H9 (cell line): ENCODE results near the gene FBXO28. TPM values are rescaled to one million over a fixed set of nuclear protein-coding genes. Genes with fewer than 3 reads are reported as not detected.
A peak's percentile ranks its signal among the peaks of the same experiment; 100 is the strongest.

Source experiments
- DNase-seq: peaks from one replicate; pipeline ENCODE4 v3.0.0-alpha.2; 2017
- H2AFZ ChIP-seq: one replicate; pipeline ENCODE4 v1.6.1; 2013; ENCODE audit warnings: mild to moderate bottlenecking, low read length, control low read depth, moderate library complexity
- H2AK5ac ChIP-seq: 2 replicates; pipeline ENCODE4 v1.6.1; 2013; ENCODE audit warnings: low read length, control low read depth, mixed read lengths; ENCODE audit not compliant: insufficient read length
- H2BK120ac ChIP-seq: one replicate; pipeline ENCODE4 v1.6.1; 2013; ENCODE audit warnings: low read depth, mild to moderate bottlenecking, low read length, control low read depth, inconsistent platforms; ENCODE audit not compliant: poor library complexity, severe bottlenecking
- H2BK12ac ChIP-seq: 2 replicates; pipeline ENCODE4 v1.6.1; 2013; ENCODE audit warnings: low read length, control low read depth, mixed read lengths, low read depth; ENCODE audit not compliant: insufficient read length
- H2BK15ac ChIP-seq: 2 replicates; pipeline ENCODE4 v1.6.1; 2013; ENCODE audit warnings: low read depth, low read length, control low read depth
- H2BK20ac ChIP-seq: one replicate; pipeline ENCODE4 v1.6.1; 2013; ENCODE audit warnings: low read depth, mild to moderate bottlenecking, low read length, control low read depth, inconsistent platforms; ENCODE audit not compliant: poor library complexity, severe bottlenecking
- H2BK5ac ChIP-seq: 2 replicates; pipeline ENCODE4 v1.6.1; 2013; ENCODE audit warnings: low read length, control low read depth, mixed read lengths; ENCODE audit not compliant: insufficient read length
- H3K14ac ChIP-seq: 2 replicates; pipeline ENCODE4 v1.6.1; 2013; ENCODE audit warnings: low read length, control low read depth; ENCODE audit not compliant: insufficient read depth
- H3K18ac ChIP-seq: 2 replicates; pipeline ENCODE4 v1.6.1; 2013; ENCODE audit warnings: low read depth, mild to moderate bottlenecking, mixed read lengths, low read length, control low read depth; ENCODE audit not compliant: insufficient read length
- H3K23ac ChIP-seq: 2 replicates; pipeline ENCODE4 v1.6.1; 2013; ENCODE audit warnings: low read length, control low read depth, mixed read lengths, low read depth; ENCODE audit not compliant: insufficient read length
- H3K23me2 ChIP-seq: 2 replicates; pipeline ENCODE4 v1.6.1; 2013; ENCODE audit warnings: low read depth, mild to moderate bottlenecking, mixed read lengths, low read length, control low read depth; ENCODE audit not compliant: insufficient read length, poor library complexity, severe bottlenecking
- H3K27ac ChIP-seq: 2 replicates; pipeline ENCODE4 v1.5.1; 2013; ENCODE audit warnings: low read length, control low read depth, mixed read lengths, low read depth; ENCODE audit not compliant: insufficient read length
- H3K27me3 ChIP-seq: 2 replicates; pipeline ENCODE4 v1.6.1; 2013; ENCODE audit warnings: low read length, control low read depth, inconsistent platforms; ENCODE audit not compliant: insufficient read depth
- H3K4ac ChIP-seq: 2 replicates; pipeline ENCODE4 v1.6.1; 2013; ENCODE audit warnings: low read depth, mild to moderate bottlenecking, control low read depth, inconsistent platforms, low read length, moderate library complexity
- H3K4me1 ChIP-seq: 2 replicates; pipeline ENCODE4 v1.6.1; 2013; ENCODE audit warnings: low read length, control low read depth, inconsistent platforms; ENCODE audit not compliant: insufficient read depth
- H3K4me2 ChIP-seq: 2 replicates; pipeline ENCODE4 v1.6.1; 2013; ENCODE audit warnings: low read length, control low read depth, mixed read lengths; ENCODE audit not compliant: insufficient read length, insufficient read depth
- H3K56ac ChIP-seq: 2 replicates; pipeline ENCODE4 v1.6.1; 2013; ENCODE audit warnings: low read depth, mild to moderate bottlenecking, mixed read lengths, low read length, control low read depth; ENCODE audit not compliant: insufficient read length
- H3K79me1 ChIP-seq: 2 replicates; pipeline ENCODE4 v1.6.1; 2013; ENCODE audit warnings: low read depth, mild to moderate bottlenecking, moderate library complexity, low read length, control low read depth, inconsistent platforms; ENCODE audit not compliant: insufficient read depth, poor library complexity, severe bottlenecking
- H3K79me2 ChIP-seq: 2 replicates; pipeline ENCODE4 v1.6.1; 2013; ENCODE audit warnings: low read length, control low read depth, inconsistent platforms; ENCODE audit not compliant: insufficient read depth
- H3K9ac ChIP-seq: 2 replicates; pipeline ENCODE4 v1.6.1; 2013; ENCODE audit warnings: low read length, control low read depth, mixed read lengths; ENCODE audit not compliant: insufficient read length; ENCODE audit errors: extremely low read depth
- H3K9me3 ChIP-seq: one replicate; pipeline ENCODE4 v1.6.1; 2013; ENCODE audit warnings: low read depth, low read length, inconsistent platforms; ENCODE audit not compliant: control insufficient read depth
- H3T11ph ChIP-seq: one replicate; pipeline ENCODE4 v1.6.1; 2013; ENCODE audit warnings: mild to moderate bottlenecking, low read length, control low read depth, inconsistent platforms
- H4K20me1 ChIP-seq: one replicate; pipeline ENCODE4 v1.6.1; 2013; ENCODE audit not compliant: control insufficient read depth, insufficient read length, insufficient read depth
- H4K5ac ChIP-seq: 2 replicates; pipeline ENCODE4 v1.6.1; 2013; ENCODE audit warnings: low read depth, mild to moderate bottlenecking, mixed read lengths, low read length, control low read depth; ENCODE audit not compliant: insufficient read length
- H4K8ac ChIP-seq: replicated peaks from 2 replicates; pipeline ENCODE4 v1.6.1; 2013; ENCODE audit warnings: low read length, control low read depth, mixed read lengths, low read depth; ENCODE audit not compliant: insufficient read length
- H4K91ac ChIP-seq: 2 replicates; pipeline ENCODE4 v1.6.1; 2013; ENCODE audit warnings: low read depth, mild to moderate bottlenecking, moderate library complexity, mixed read lengths, low read length, control low read depth; ENCODE audit not compliant: insufficient read length
- H3K27ac Mint-ChIP-seq, 3 experiments: 2 replicates in 2 of 3; 3 replicates in 1 of 3; pipeline ENCODE4 v1.8.0; 2020 to 2021; ENCODE audit warnings: mixed read lengths in 3 of 3, mild to moderate bottlenecking in 1 of 3, moderate library complexity in 1 of 3
- H3K27me3 Mint-ChIP-seq: 2 replicates; pipeline ENCODE4 v1.8.0; 2021; ENCODE audit warnings: low read depth, mild to moderate bottlenecking, moderate library complexity, mixed read lengths
- H3K36me3 Mint-ChIP-seq, 3 experiments: 2 replicates in 2 of 3; 3 replicates in 1 of 3; pipeline ENCODE4 v1.8.0; 2020 to 2021; ENCODE audit warnings: low read depth in 3 of 3, mixed read lengths in 3 of 3; ENCODE audit not compliant: insufficient read depth in 1 of 3
- H3K4me1 Mint-ChIP-seq, 2 experiments: 2 replicates each; pipeline ENCODE4 v1.8.0; 2020; ENCODE audit warnings: mixed read lengths in 2 of 2
- H3K4me3 Mint-ChIP-seq, 2 experiments: 2 replicates in 1 of 2; 3 replicates in 1 of 2; pipeline ENCODE4 v1.8.0; 2020 to 2021; ENCODE audit warnings: mild to moderate bottlenecking in 2 of 2, mixed read lengths in 2 of 2, moderate library complexity in 1 of 2
- H3K9me3 Mint-ChIP-seq, 2 experiments: 2 replicates in 1 of 2; 3 replicates in 1 of 2; pipeline ENCODE4 v1.8.0; 2020; ENCODE audit warnings: mild to moderate bottlenecking in 2 of 2, mixed read lengths in 2 of 2, moderate library complexity in 1 of 2
- CTCF ChIP-seq: fragments of 200-600 bp; sonication (generic); conservative IDR thresholded peaks from 3 replicates; pipeline ENCODE4 v1.8.0; 2021; ENCODE audit warnings: antibody characterized with exemption, mild to moderate bottlenecking
- WGBS: extraction: QIAGEN DNeasy Blood & Tissue Kit; methylation state at CpG from one replicate; pipeline ENCODE4 v1.1.7; 2013; ENCODE audit warnings: missing lambda C conversion rate, low lambda C conversion rate, mixed read lengths; ENCODE audit not compliant: insufficient read length; ENCODE audit errors: extremely low coverage; 5-methylcytosine and 5-hydroxymethylcytosine counted together
- total RNA-seq: library from RNA; stranded (reverse); gene quantifications from 2 replicates; pipeline ENCODE4 v1.2.1, GENCODE V29; 2021

FBXO28 gene
- total RNA-seq, 1 experiment from 2014 or later, result 55.0 TPM

DNA sequence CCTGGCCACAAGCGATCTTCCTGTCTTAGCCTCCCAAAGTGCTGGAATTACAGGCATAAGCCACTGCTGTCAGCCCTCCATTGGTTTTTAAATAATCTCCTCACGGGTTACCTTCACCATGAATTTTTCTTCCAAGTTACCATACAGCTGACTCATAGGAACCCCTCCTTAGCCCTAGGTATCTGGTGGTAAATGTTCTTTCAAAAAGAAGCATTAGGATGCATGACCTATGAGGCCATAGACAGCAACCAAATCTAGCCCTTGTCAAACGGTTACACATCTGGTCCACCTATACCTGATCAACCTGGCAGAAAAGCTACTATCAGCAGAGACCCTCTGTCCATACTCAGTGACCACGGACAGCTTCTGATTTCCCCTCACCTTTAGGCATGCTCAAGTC, 56.4 kb downstream of the FBXO28 start:
- H2AK5ac ChIP-seq, result no peak overlapping the region
- H2AFZ ChIP-seq, result no peak overlapping the region
- H3K23ac ChIP-seq, result no peak overlapping the region
- no peak overlapping the region for H4K91ac ChIP-seq
- H2BK15ac ChIP-seq, result no peak overlapping the region
- H2BK120ac ChIP-seq, result no peak overlapping the region
- no peak overlapping the region for H4K5ac ChIP-seq
- H3K4ac ChIP-seq, result no peak overlapping the region
- no peak overlapping the region for H3K18ac ChIP-seq
- peaks cover 21 to 23% of the 10 kb centered on the region in 2 experiments for H3K4me1 Mint-ChIP-seq
- peaks cover 2% of the 10 kb centered on the region; the same call in 1 of the 2 replicates for H3K27me3 Mint-ChIP-seq
- no peak overlapping the region for H2BK12ac ChIP-seq
- H2BK5ac ChIP-seq, result no peak overlapping the region
- H3K14ac ChIP-seq, result no peak overlapping the region
- H3K9ac ChIP-seq, result no peak overlapping the region
- H3K27me3 ChIP-seq, result no peaks in the 10 kb centered on the region
- H3K36me3 Mint-ChIP-seq, result peaks cover 3 to 14% (median 4%) of the 10 kb centered on the region in 3 experiments; a peak in 5 of 7 replicates
- no peaks in the 10 kb centered on the region for H3K9me3 ChIP-seq
- 0 out of 5 replicates have a peak overlapping the region, but pooled peaks of 1 of the 2 experiments have one; percentile 8 for H3K4me3 Mint-ChIP-seq
- H4K20me1 ChIP-seq, result no peaks in the 10 kb centered on the region
- no peak overlapping the region for H4K8ac ChIP-seq
- H2BK20ac ChIP-seq, result no peak overlapping the region
- no peaks in the 10 kb centered on the region for H3K79me1 ChIP-seq
- no peak overlapping the region for H3K27ac ChIP-seq
- peak overlapping the region in 2 of 3 experiments; percentile 29 to 44; a peak in 3 of 7 replicates for H3K27ac Mint-ChIP-seq
- no peak overlapping the region for H3K56ac ChIP-seq
- no peak overlapping the region for H3T11ph ChIP-seq
- TF ChIP-seq CTCF, result no peak
- no CpG with 5 or more reads among the region's 4 CpGs for WGBS
- DNase-seq, result no peak
- H3K79me2 ChIP-seq, result no peaks in the 10 kb centered on the region
- peaks cover 6% of the 10 kb centered on the region for H3K4me1 ChIP-seq
- no peaks in the 10 kb centered on the region for H3K23me2 ChIP-seq
- peaks cover 6 to 9% of the 10 kb centered on the region in 2 experiments for H3K9me3 Mint-ChIP-seq
- no peak overlapping the region for H3K4me2 ChIP-seq
